Ascending aorta (tissue), 2 donors: ENCODE results near the gene TFB2M. TPM values are rescaled to one million over a fixed set of nuclear protein-coding genes. Genes with fewer than 3 reads are reported as not detected.

ENCODE experiments used
- DNase-seq, 2 donors: peaks; one replicate each; pipeline ENCODE4 v3.0.0-alpha.2; 2019; ENCODE audit warnings: low spot score in 2 of 2
- H3K27ac ChIP-seq, 2 donors: fragments of 200-600 bp; sonication (generic); one replicate each; pipeline ENCODE4 v1.5.1; 2016 to 2017; ENCODE audit warnings: mild to moderate bottlenecking in 1 of 2
- H3K27me3 ChIP-seq: fragments of 200-600 bp; sonication (generic); one replicate; pipeline ENCODE4 v1.5.1; 2017
- H3K36me3 ChIP-seq, 2 donors: fragments of 200-600 bp; sonication (generic); one replicate each; pipeline ENCODE4 v1.5.1; 2016
- H3K4me1 ChIP-seq, 2 donors: fragments of 200-600 bp; sonication (generic); one replicate each; pipeline ENCODE4 v1.5.1; 2016 to 2017; ENCODE audit warnings: mild to moderate bottlenecking in 1 of 2
- H3K4me3 ChIP-seq, 2 donors: fragments of 200-600 bp; sonication (generic); one replicate each; pipeline ENCODE4 v1.5.1; 2016 to 2017; ENCODE audit warnings: mild to moderate bottlenecking in 1 of 2
- H3K9me3 ChIP-seq, 2 donors: fragments of 200-600 bp; sonication (generic); one replicate each; pipeline ENCODE4 v1.5.1; 2016
- CTCF ChIP-seq, 3 experiments: fragments of 200-600 bp in 2 of 3; fragments of 450-650 bp in 1 of 3; sonication (generic) in 2 of 3; IDR thresholded peaks; one replicate each; pipeline ENCODE4 v1.5.1; 2016 to 2019; ENCODE audit warnings: antibody characterized with exemption in 3 of 3, mild to moderate bottlenecking in 1 of 3, moderate library complexity in 1 of 3
- intact Hi-C: fragments of 100-400 bp; cut with DNase I; formaldehyde crosslinking; loops from one replicate; pipeline ENCODE4 v1.15.1; 2023
- total RNA-seq: library from RNA; depleted of rRNA; stranded (reverse); fragments of >200 nt; gene quantifications from one replicate; pipeline ENCODE4 v1.1.0, GENCODE V29; 2016

The TFB2M gene
- total RNA-seq, 1 donor from 2014 or later = 1.6 TPM

GRCh38 chr1:246526380-246526779 is 39.7 kb downstream of the TFB2M start:
- no peaks in the 10 kb centered on the region for H3K27me3 ChIP-seq
- no peaks in the 10 kb centered on the region for H3K36me3 ChIP-seq
- H3K27ac ChIP-seq = no peak overlapping the region
- DNase-seq = no peak
- intact Hi-C loops = no loop called here
- no peak for TF ChIP-seq CTCF (IDR thresholded peaks at IDR 0.05)
- peaks cover 6 to 11% of the 10 kb centered on the region in 2 donors for H3K9me3 ChIP-seq
- no peaks in the 10 kb centered on the region for H3K4me1 ChIP-seq
- no peak overlapping the region for H3K4me3 ChIP-seq

- no peaks in the 10 kb centered on the region for H3K36me3 ChIP-seq
- no peak overlapping the region for H3K4me3 ChIP-seq
- no peak overlapping the region for H3K27ac ChIP-seq
- TF ChIP-seq CTCF (IDR thresholded peaks at IDR 0.05) = no peak
- H3K9me3 ChIP-seq = peaks cover 9 to 18% of the 10 kb centered on the region in 2 donors
- intact Hi-C loops = no loop called here
- H3K4me1 ChIP-seq = no peaks in the 10 kb centered on the region
- DNase-seq = no peak
- H3K27me3 ChIP-seq = no peaks in the 10 kb centered on the region
Observed at GRCh38 chr1:246519514-246519913, 46.5 kb downstream of the TFB2M start.

GRCh38 chr1:246518456-246519205 is 47.4 kb downstream of the TFB2M start:
- H3K4me3 ChIP-seq = no peak overlapping the region
- H3K9me3 ChIP-seq = peaks cover 9 to 21% of the 10 kb centered on the region in 2 donors
- H3K4me1 ChIP-seq = no peaks in the 10 kb centered on the region
- no peak for DNase-seq
- intact Hi-C loops = no loop called here
- TF ChIP-seq CTCF (IDR thresholded peaks at IDR 0.05) = no peak
- no peaks in the 10 kb centered on the region for H3K36me3 ChIP-seq
- H3K27me3 ChIP-seq = no peaks in the 10 kb centered on the region
- H3K27ac ChIP-seq = no peak overlapping the region

GRCh38 chr1:246517391-246517790 is 48.7 kb downstream of the TFB2M start:
- intact Hi-C loops = no loop called here

GRCh38 chr1:246516126-246516525 is 49.9 kb downstream of the TFB2M start:
- H3K36me3 ChIP-seq = no peaks in the 10 kb centered on the region
- DNase-seq = no peak
- H3K4me1 ChIP-seq = no peaks in the 10 kb centered on the region
- H3K27me3 ChIP-seq = no peaks in the 10 kb centered on the region
- peaks cover 9 to 21% of the 10 kb centered on the region in 2 donors for H3K9me3 ChIP-seq
- no peak for TF ChIP-seq CTCF (IDR thresholded peaks at IDR 0.05)
- no peak overlapping the region for H3K27ac ChIP-seq
- H3K4me3 ChIP-seq = no peak overlapping the region
- intact Hi-C loops = no loop called here

More at GRCh38 chr1:246517391-246517790, 48.7 kb downstream of the TFB2M start:
- no peak for DNase-seq
- no peaks in the 10 kb centered on the region for H3K4me1 ChIP-seq
- no peak overlapping the region for H3K27ac ChIP-seq
- H3K9me3 ChIP-seq = peaks cover 9 to 21% of the 10 kb centered on the region in 2 donors
- TF ChIP-seq CTCF (IDR thresholded peaks at IDR 0.05) = no peak
- H3K36me3 ChIP-seq = no peaks in the 10 kb centered on the region
- no peaks in the 10 kb centered on the region for H3K27me3 ChIP-seq
- H3K4me3 ChIP-seq = no peak overlapping the region
